NCI-H1105 (cell line): ENCODE data around the gene OR10X1.

Source experiments
- DNase-seq: peaks from one replicate; lab custom pipeline; 2025; lab: John Stamatoyannopoulos, UW

Gene OR10X1, protein sequence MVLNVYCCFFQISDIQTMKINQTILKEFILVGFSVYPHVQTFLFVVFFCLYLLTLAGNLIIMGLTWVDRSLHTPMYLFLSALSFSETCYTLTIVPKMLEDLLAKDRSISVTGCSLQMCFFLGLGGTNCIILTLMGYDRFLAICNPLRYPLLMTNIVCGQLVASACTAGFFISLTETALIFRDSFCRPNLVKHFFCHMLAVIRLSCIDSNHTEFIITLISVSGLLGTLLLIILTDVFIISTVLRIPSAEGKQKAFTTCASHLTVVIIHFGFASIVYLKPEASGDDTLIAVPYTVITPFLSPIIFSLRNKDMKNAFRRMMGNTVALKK

DNA sequence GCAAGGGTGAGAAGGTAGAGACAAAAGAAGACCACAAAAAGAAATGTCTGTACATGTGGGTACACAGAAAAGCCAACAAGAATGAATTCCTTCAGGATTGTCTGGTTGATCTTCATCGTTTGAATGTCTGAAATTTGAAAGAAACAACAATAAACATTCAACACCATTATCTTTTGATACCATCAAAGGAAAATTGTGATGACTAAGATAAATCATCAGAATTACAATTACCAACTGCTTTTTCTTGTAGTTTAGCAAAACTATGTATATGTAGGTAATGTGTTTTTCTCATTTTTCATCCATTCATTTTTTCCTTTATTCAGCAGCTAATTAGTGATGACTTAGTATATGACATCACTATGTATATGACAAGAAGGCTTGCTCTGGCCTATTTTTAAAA lies at the start of gene OR10X1:
Gene OR10X1, minus strand, starts transcription at position 167 of the 400 bp plus-strand sequence. Its CDS starts 0 bp downstream, at position 167.
- no peak for DNase-seq

DNA sequence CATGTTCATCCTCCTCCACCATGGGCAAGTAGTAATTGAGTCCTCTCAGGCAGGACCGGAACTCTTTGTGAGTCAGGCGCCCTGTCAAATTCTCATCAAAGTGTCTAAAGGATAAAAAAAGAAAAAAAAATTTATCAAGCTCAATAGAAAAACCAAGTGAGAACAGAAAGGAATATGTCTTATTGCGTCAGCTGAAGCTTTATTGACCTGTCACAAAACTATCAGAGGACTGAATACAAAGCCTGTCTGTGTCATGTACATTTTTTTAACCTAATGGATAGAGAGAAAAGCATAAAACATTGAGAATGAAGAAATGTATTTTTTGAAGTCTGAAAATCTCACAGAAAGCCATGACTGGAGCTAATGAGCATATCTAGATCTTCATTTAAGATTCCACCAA lies 34.1 kb upstream of the OR10X1 start:
- DNase-seq = no peak

- no peak for DNase-seq
Measured at GRCh38 chr1:158611916-158612315, 32.2 kb upstream of the OR10X1 start.

- DNase-seq = no peak
Measured at GRCh38 chr1:158607296-158607695, 27.6 kb upstream of the OR10X1 start.

- DNase-seq = no peak
Measured at GRCh38 chr1:158604968-158605367, 25.3 kb upstream of the OR10X1 start, which contains the start of gene OR10Z1. Gene OR10Z1 (plus strand): TSS chr1:158605268. CDS start chr1:158606439, 1,171 bp downstream.

DNA sequence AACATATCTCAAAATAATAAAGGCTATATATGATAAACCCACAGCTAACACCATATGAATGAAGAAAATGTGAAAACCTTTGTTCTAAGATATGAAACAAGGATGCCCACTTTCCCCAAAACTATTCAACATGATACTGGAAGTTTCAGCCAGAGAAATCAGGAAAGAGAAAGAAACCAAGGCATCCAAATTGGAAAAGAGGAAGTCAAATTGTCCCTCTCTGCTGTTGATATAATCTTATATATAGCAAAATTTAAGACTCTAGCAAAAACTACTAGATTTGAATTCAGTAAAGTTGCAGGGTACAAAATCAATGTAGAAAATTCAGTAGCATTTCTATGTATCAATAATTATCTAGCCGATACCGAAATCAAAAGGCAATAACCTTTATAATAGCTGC lies 21.0 kb upstream of the OR10X1 start:
- no peak for DNase-seq

DNA sequence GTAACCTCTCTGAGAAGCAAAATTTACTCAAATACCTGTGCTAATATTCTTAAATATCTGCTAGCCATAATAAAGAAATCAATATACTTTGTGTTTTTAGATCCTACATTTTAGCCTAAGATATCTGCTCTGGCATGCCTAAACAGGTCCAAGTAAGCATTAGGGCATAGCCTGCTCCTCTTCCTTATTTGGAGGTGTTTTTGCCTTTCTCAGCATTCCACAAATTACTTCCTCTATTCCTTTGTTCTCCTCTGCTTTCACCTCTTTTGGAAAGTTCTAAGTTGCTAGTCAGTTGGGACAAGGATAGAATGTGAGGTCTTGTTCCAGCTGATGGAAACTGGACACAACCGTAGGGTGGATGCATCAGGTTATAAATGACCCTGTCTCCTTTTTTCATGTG lies 7.2 kb upstream of the OR10X1 start:
- DNase-seq = no peak

DNA sequence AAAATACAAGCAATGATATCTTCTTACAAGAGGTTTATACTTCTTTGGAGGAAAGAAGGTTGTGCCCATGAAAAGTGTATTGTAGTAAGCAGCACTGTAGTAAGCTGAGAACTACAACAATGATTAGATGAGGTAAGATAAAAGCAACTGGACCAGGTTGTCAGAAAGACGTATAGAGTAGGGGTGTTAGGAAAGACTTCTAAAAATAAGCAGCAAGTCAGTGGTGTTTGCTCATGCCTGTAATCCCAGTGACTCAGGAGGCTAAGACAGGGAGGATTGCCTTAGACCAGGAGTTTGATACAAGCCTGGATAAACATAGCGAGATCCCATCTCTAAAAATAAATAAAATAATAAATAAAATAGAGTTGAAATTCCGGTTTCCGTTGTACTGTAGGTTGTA lies 4.3 kb upstream of the OR10X1 start:
- no peak for DNase-seq

- DNase-seq = no peak
Measured at GRCh38 chr1:158577561-158577960, 2.1 kb downstream of the OR10X1 start.

DNA sequence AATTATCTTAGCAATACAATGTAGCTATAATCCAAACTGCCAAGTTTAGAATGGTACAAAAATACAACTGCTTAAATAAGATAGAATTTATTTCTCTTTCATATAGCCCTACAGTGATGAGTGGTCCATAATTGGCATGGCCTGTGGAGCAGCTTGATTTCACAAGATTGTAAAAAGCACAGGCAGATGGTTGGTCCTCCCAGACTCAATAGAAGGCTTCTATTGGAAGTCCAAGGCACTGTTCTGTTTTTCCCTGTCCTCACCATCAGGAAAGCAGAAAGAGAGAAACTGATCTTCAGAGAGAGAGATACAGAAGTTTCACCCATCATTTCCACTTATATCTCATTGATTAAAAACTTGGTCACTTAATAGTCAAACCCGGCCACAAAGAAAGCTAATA lies 7.5 kb downstream of the OR10X1 start:
- DNase-seq = no peak

DNA sequence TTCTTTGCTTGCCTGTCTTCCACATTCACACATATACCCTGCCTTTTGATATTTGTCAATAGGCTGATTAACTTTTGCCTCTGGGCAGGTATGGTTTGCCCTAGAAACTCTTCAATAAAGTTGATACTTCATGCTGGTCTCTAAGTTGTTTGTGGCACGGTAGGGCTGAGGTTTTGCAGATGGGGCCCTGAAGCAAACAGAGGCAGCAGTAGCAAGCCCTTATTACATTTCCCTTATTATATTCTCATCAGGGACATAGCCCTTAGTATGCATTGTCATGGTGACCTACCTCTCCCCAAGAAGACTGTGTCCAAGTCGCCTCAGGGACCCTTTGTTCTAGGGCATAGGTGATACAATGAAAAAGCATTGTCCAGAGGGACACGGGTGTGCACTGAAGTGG lies 9.2 kb downstream of the OR10X1 start, which contains the start of gene OR6P1:
Gene OR6P1, minus strand, starts transcription at position 101 of the 400 bp plus-strand sequence. CDS start 6,976 bp downstream, outside the sequence.
- no peak for DNase-seq

DNA sequence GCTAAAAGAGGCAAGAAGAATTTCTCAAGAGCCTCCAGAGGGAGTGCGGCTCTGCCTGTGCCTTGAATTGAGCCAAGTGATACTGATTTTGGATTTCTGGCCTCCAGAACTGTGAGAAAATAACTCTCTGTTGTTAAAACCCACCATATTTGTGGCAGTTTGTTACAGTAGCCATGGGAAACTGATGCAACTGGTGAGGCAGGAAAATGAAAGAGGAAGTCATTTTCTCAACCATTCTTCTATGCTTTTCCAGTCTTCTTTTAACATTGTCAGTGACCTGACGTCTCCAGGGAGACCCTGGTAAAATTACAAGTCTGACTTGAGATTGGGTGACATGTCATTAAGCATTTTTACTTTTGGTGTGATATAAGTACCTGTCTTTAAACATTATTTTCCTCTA lies 15.1 kb downstream of the OR10X1 start:
- DNase-seq = no peak

DNA sequence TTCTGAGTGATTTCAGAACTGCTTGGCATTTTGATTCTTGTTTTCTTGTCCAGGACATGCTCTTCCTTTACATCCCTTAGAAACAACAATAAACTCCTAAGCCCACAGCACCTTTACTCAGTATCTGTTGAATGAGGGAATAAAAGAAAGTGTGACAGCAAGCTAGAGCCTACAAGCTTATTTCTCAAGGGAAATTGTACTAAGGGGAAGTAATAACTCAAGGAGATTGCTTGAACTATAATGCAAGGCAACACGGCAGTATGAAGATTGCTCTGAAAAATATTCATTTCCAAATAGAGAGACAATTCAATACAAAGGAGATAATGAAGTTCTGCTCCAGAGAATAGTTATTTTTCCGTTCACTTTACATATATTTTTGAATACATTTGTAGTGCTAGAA lies 15.8 kb downstream of the OR10X1 start:
- no peak for DNase-seq

DNA sequence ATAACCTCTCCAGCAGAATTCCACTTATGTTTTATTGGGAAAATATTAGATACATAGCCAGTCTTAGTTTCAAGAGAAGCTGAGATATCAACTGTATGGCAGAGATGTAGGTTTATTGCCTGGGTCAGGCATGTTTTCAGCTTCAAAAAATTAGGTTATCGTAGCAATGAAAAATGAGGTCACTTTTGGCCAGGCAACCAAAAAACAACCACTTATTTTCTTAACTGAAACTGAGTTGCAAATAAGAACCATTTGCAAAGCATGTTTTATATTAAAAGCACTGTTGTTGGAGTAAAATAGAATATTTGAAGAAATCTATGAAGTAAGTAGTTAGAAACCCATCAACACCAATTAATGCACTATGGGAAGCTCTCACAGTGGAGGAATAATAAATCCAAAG lies 20.0 kb downstream of the OR10X1 start:
- no peak for DNase-seq

- no peak for DNase-seq
Measured at GRCh38 chr1:158554352-158554751, 25.3 kb downstream of the OR10X1 start, which contains the start of gene OR6Y1. Gene OR6Y1 (minus strand): TSS chr1:158554405. CDS start chr1:158548105, 6,300 bp downstream.

GRCh38 chr1:158552296-158552695 lies 27.4 kb downstream of the OR10X1 start:
- DNase-seq = no peak

DNA sequence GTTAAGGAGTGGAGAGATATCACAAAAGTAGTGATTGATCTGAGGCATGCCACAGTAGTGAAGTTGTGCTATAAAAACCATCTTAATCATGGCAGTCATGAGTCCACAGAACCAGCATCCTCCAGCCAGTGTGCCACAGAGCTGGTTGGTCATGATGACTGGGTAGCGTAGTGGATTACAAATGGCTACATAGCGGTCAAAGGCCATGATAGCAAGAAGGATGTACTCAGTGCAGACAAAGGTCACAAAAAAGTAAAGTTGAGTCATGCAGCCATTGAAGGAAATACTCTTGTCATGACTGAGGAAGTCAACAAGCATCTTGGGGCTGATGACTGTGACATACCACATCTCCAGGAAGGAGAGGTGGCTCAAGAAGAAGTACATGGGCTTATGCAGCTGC lies 32.2 kb downstream of the OR10X1 start:
- DNase-seq = no peak

GRCh38 chr1:158537609-158538008 lies 42.1 kb downstream of the OR10X1 start:
- DNase-seq = no peak

GRCh38 chr1:158534496-158534895 lies 45.2 kb downstream of the OR10X1 start:
- no peak for DNase-seq
